Measurements from ENCODE around the gene AGTRAP. TPM values are rescaled to one million over a fixed set of nuclear protein-coding genes. Genes with fewer than 3 reads are reported as not detected.

The AGTRAP gene
- total RNA-seq, 1 donor from 2014 or later = 49.4 TPM

DNA sequence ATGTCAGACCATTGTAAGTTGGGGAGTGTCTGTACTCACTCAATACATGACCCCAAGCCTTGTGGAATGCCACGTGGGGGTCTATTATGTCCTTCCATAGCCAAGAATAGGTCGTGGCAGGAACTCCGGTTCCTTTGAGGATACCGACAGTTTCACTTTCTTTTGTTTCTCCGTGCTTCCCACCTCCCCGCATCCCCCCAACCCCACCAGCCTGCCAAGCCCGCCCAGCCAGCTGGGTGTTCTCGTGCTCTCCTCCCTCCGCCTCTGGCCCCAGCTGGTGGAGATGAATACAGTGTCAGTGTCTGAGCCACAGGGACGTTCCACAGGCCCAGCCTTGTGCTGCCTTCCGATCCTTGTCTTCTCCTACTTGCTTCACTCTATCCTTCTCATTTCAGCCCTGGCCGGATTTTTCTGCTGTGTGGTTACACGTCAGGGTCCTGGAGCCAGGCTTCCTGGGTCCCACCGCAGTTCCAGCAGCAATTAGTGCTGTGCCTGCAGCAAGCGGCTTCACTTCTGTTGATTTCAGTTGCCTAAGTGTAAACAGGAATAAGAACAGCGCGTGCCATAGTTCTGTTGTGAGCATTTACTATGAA is 4.1 kb upstream of the AGTRAP start:
- Histone ChIP-seq H3K27me3 (no peaks in the 10 kb centered on the region), H3K36me3 (no peaks in the 10 kb centered on the region), H3K9me3 (no peaks in the 10 kb centered on the region), H3K27ac (peak overlapping the region; percentile 52), H3K4me3 (peak overlapping the region; percentile 17 to 34), H3K4me1 (peaks cover 46% of the 10 kb centered on the region)
- DNase-seq (ENCODE audit: extremely low spot score in 2 of 2) = no peak
- TF ChIP-seq POLR2AphosphoS5 (IDR thresholded peaks at IDR 0.05; ENCODE audit: insufficient read depth in 1 of 2, low read depth in 1 of 2) = peak; percentile 33 to 72
- TF ChIP-seq, protein P1, sequence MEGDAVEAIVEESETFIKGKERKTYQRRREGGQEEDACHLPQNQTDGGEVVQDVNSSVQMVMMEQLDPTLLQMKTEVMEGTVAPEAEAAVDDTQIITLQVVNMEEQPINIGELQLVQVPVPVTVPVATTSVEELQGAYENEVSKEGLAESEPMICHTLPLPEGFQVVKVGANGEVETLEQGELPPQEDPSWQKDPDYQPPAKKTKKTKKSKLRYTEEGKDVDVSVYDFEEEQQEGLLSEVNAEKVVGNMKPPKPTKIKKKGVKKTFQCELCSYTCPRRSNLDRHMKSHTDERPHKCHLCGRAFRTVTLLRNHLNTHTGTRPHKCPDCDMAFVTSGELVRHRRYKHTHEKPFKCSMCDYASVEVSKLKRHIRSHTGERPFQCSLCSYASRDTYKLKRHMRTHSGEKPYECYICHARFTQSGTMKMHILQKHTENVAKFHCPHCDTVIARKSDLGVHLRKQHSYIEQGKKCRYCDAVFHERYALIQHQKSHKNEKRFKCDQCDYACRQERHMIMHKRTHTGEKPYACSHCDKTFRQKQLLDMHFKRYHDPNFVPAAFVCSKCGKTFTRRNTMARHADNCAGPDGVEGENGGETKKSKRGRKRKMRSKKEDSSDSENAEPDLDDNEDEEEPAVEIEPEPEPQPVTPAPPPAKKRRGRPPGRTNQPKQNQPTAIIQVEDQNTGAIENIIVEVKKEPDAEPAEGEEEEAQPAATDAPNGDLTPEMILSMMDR (IDR thresholded peaks at IDR 0.05) = no peak
- TF ChIP-seq POLR2A (IDR thresholded peaks at IDR 0.05) = no peak
- intact Hi-C loops (cut with DNase I) = no loop called here

DNA sequence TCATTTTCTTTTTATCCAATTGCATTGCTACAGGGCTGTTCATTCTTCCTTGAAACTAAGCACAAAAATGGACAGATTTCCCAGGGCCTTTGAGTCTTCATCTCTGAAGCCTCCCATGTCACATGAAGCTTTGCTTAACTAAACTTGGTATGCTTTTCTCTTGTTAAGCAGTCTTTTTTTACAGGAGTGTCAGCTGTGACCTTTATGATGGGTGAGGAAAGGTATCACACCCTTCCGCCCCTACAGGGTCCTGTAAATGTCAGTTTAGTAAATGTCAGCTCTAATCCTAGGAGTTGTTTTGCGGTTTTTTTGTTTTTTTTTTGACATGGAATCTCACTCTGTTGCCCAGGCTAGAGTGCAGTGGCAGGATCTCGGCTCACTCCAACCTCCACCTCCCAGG is 2.6 kb upstream of the AGTRAP start:
- TF ChIP-seq POLR2A (IDR thresholded peaks at IDR 0.05) (no peak), POLR2AphosphoS5 (IDR thresholded peaks at IDR 0.05; ENCODE audit: insufficient read depth in 1 of 2, low read depth in 1 of 2) (no peak)
- TF ChIP-seq, protein P1 (IDR thresholded peaks at IDR 0.05) = no peak
- H3K4me3 ChIP-seq = no peak overlapping the region
- peaks cover 60% of the 10 kb centered on the region for H3K4me1 ChIP-seq
- intact Hi-C loops (cut with DNase I) = no loop called here
- H3K27ac ChIP-seq = peak overlapping the region; percentile 52
- no peak for DNase-seq (ENCODE audit: extremely low spot score in 2 of 2)
- no peaks in the 10 kb centered on the region for H3K9me3 ChIP-seq
- H3K36me3 ChIP-seq = no peaks in the 10 kb centered on the region
- H3K27me3 ChIP-seq = no peaks in the 10 kb centered on the region

DNA sequence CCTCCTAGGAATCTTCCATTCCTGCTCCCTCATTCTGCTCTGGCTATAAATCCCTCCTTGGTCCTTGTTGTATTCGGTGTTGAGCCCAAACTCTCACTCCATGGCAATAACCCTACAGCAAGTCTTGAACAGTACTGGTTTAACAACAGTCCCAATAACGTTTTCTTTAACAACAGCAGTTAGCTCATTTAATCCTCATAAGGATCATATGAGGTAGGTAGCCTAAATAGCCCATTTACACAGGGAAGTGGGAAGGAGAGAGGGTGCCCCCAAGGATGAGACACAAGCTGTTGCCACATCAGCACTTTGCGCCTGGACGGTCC is 444 bp upstream of the AGTRAP start:
- peaks cover 62% of the 10 kb centered on the region for H3K4me1 ChIP-seq
- intact Hi-C loops (cut with DNase I) = no loop called here
- DNase-seq (ENCODE audit: extremely low spot score in 2 of 2) = no peak
- TF ChIP-seq POLR2AphosphoS5 (IDR thresholded peaks at IDR 0.05; ENCODE audit: insufficient read depth in 1 of 2, low read depth in 1 of 2) = no peak
- TF ChIP-seq POLR2A (IDR thresholded peaks at IDR 0.05) = no peak
- TF ChIP-seq, protein P1 (IDR thresholded peaks at IDR 0.05) = no peak
- H3K9me3 ChIP-seq = no peaks in the 10 kb centered on the region
- peak overlapping the region; percentile 72 to 98 for H3K4me3 ChIP-seq
- no peaks in the 10 kb centered on the region for H3K27me3 ChIP-seq
- peak overlapping the region; percentile 88 for H3K27ac ChIP-seq
- no peaks in the 10 kb centered on the region for H3K36me3 ChIP-seq

DNA sequence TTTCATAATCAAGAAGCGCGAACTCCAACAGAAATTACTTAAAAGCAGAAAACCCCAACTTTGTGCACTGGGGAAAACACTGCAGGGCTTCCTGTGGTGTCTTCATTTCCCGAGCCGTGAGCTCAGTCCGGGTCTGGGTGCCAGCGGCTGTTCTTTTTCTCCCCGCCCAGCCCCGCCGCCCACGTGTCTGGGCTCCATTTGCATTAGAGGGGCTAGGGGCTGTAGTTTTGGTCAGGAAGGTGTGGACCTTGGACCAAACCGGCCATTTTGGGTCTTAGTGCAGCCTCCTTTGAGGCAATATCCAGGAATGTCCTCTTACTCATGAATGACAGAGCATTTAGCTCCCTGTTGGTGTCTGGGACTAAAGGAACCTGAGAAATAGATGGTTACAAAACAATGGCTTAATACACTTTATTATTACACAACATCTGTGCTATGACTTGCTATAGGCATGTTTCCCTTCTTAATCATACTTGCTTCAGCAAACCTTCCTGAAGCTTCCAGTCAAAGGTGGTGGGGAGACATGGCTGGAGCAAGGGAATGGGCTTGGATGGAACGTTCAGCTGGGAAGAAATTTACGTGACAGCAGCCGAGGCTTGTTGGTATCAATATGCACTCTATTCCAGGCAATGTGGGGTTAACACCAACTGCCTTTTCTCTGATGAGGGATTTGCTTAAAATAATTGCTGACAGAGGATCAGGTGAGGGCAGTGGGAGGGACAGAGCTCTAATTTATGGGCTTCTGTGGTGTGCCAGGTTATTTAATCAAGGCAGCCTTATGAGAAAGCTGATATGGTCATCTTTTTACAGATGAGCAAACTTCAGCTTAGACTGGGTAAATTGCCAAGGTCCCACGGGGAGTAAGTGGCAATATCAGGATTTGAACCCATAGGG is 1.1 kb downstream of the AGTRAP start:
- intact Hi-C loops (cut with DNase I) = no loop called here
- no peak for DNase-seq (ENCODE audit: extremely low spot score in 2 of 2)
- TF ChIP-seq POLR2AphosphoS5 (IDR thresholded peaks at IDR 0.05; ENCODE audit: insufficient read depth in 1 of 2, low read depth in 1 of 2) = peak; percentile 42 to 83
- peak in 1 of 2 donors; percentile 29 for TF ChIP-seq POLR2A (IDR thresholded peaks at IDR 0.05)
- TF ChIP-seq, protein P1 (IDR thresholded peaks at IDR 0.05) = no peak
- H3K27ac ChIP-seq = peak overlapping the region; percentile 88
- H3K36me3 ChIP-seq = no peaks in the 10 kb centered on the region
- no peaks in the 10 kb centered on the region for H3K27me3 ChIP-seq
- H3K4me3 ChIP-seq = peak overlapping the region; percentile 72 to 98
- peaks cover 60% of the 10 kb centered on the region for H3K4me1 ChIP-seq
- H3K9me3 ChIP-seq = no peaks in the 10 kb centered on the region

DNA sequence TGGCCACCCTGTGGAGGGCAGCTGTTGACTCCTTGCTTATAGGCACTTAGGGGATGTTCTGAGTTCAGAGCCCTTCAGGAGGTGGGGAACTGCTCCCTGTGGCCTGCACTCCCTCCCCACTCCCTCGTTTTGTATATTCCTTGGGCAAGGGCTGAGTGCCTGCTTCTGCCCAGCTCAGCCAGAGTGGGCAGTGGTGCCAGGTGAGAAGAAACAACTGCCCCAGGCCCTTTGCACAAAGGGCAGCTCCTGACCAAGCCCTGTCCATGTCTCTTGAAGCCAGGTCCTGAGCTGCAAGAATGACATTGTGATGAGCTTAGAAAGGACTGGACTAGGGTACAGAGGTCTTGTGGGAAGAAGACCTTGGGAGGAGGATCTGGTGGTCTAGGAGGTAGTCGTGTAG is 2.2 kb downstream of the AGTRAP start:
- H3K27ac ChIP-seq = no peak overlapping the region
- H3K27me3 ChIP-seq = no peaks in the 10 kb centered on the region
- DNase-seq (ENCODE audit: extremely low spot score in 2 of 2) = no peak
- peaks cover 49% of the 10 kb centered on the region for H3K4me1 ChIP-seq
- H3K36me3 ChIP-seq = no peaks in the 10 kb centered on the region
- intact Hi-C loops (cut with DNase I) = no loop called here
- TF ChIP-seq POLR2AphosphoS5 (IDR thresholded peaks at IDR 0.05; ENCODE audit: insufficient read depth in 1 of 2, low read depth in 1 of 2) (no peak), POLR2A (IDR thresholded peaks at IDR 0.05) (no peak)
- TF ChIP-seq, protein P1 (IDR thresholded peaks at IDR 0.05) = no peak
- H3K4me3 ChIP-seq = no peak overlapping the region
- H3K9me3 ChIP-seq = no peaks in the 10 kb centered on the region
